ENCODE results near the gene CDK19. TPM values are rescaled to one million over a fixed set of nuclear protein-coding genes. Genes with fewer than 3 reads are reported as not detected.

Gene CDK19
- total RNA-seq, 1 experiment from 2014 or later, result 24.3 TPM

DNA sequence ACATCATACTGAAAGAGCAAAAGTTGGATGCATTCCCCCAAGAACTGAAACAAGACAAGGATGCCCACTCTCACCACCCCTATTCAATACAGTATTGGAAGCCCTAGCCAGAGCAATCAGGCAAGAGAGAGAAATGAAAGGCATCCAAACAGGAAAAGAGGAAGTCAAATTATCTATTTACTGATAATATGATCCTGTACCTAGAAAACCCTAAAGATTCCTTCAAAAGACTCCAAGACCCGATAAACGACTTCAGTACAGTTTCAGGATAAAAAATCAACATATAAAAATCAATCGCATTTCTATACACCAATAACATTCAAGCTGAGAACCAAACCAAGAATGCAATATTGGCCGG is 14.5 kb downstream of the CDK19 start:
- intact Hi-C loops (cut with micrococcal nuclease; ENCODE audit: unreplicated experiment), result no loop called here
- H3K36me3 Mint-ChIP-seq (ENCODE audit: insufficient read depth, unreplicated experiment), result no peaks in the 10 kb centered on the region
- no peaks in the 10 kb centered on the region for H3K9me3 Mint-ChIP-seq (ENCODE audit: low read depth, unreplicated experiment)
- BruUV-seq (replicated peaks), result no TSS peak
- H3K27ac Mint-ChIP-seq (ENCODE audit: unreplicated experiment), result no peak overlapping the region
- CTCF ChIA-PET, result interaction anchor here (0.6 kb wide), 1 partner anchor 51 kb away, joined by 3 read pairs; no protein-coding TSS in a partner anchor
- no peaks in the 10 kb centered on the region for H3K4me1 Mint-ChIP-seq (ENCODE audit: low read depth, unreplicated experiment)
- H3K4me3 Mint-ChIP-seq (ENCODE audit: low read depth, unreplicated experiment), result no peak overlapping the region
- no peaks in the 10 kb centered on the region for H3K27me3 Mint-ChIP-seq (ENCODE audit: unreplicated experiment)
- TF ChIP-seq, protein P1, sequence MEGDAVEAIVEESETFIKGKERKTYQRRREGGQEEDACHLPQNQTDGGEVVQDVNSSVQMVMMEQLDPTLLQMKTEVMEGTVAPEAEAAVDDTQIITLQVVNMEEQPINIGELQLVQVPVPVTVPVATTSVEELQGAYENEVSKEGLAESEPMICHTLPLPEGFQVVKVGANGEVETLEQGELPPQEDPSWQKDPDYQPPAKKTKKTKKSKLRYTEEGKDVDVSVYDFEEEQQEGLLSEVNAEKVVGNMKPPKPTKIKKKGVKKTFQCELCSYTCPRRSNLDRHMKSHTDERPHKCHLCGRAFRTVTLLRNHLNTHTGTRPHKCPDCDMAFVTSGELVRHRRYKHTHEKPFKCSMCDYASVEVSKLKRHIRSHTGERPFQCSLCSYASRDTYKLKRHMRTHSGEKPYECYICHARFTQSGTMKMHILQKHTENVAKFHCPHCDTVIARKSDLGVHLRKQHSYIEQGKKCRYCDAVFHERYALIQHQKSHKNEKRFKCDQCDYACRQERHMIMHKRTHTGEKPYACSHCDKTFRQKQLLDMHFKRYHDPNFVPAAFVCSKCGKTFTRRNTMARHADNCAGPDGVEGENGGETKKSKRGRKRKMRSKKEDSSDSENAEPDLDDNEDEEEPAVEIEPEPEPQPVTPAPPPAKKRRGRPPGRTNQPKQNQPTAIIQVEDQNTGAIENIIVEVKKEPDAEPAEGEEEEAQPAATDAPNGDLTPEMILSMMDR (IDR thresholded peaks at IDR 0.05; ENCODE audit: unreplicated experiment), result no peak
- DNase-seq, result no peak

GRCh38 chr6:110800196-110800838 is 15.0 kb downstream of the CDK19 start:
- CTCF ChIA-PET, result no interaction called here
- TF ChIP-seq, protein P1 (IDR thresholded peaks at IDR 0.05; ENCODE audit: unreplicated experiment), result no peak
- Mint-ChIP-seq H3K9me3 (ENCODE audit: low read depth, unreplicated experiment) (no peaks in the 10 kb centered on the region), H3K4me1 (ENCODE audit: low read depth, unreplicated experiment) (no peaks in the 10 kb centered on the region), H3K27me3 (ENCODE audit: unreplicated experiment) (no peaks in the 10 kb centered on the region), H3K27ac (ENCODE audit: unreplicated experiment) (no peak overlapping the region), H3K36me3 (ENCODE audit: insufficient read depth, unreplicated experiment) (no peaks in the 10 kb centered on the region), H3K4me3 (ENCODE audit: low read depth, unreplicated experiment) (no peak overlapping the region)
- intact Hi-C loops (cut with micrococcal nuclease; ENCODE audit: unreplicated experiment), result no loop called here
- DNase-seq, result no peak
- BruUV-seq (replicated peaks), result no TSS peak

DNA sequence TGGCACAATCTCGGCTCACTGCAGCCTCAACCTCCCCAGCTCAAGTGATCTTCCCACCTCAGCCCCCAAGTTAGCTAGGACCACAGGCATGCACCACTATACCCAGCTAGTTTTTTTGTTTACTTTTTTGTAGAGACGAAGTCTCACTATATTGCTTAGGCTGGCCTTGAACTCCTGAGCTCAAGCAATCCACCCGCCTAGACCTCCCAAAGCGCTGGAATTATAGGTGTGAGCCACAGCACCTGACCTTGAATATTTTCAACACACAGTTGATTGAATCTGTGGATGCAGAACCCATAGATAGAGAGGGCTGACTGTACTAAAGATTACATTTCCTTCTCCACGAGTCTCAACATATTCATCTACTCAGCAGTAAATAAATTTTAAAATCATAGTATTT is 15.6 kb downstream of the CDK19 start:
- Mint-ChIP-seq H3K36me3 (ENCODE audit: insufficient read depth, unreplicated experiment) (no peaks in the 10 kb centered on the region), H3K27me3 (ENCODE audit: unreplicated experiment) (no peaks in the 10 kb centered on the region), H3K9me3 (ENCODE audit: low read depth, unreplicated experiment) (no peaks in the 10 kb centered on the region), H3K4me3 (ENCODE audit: low read depth, unreplicated experiment) (no peak overlapping the region), H3K4me1 (ENCODE audit: low read depth, unreplicated experiment) (no peaks in the 10 kb centered on the region), H3K27ac (ENCODE audit: unreplicated experiment) (no peak overlapping the region)
- CTCF ChIA-PET, result no interaction called here
- intact Hi-C loops (cut with micrococcal nuclease; ENCODE audit: unreplicated experiment), result no loop called here
- TF ChIP-seq, protein P1 (IDR thresholded peaks at IDR 0.05; ENCODE audit: unreplicated experiment), result no peak
- DNase-seq, result no peak
- no TSS peak for BruUV-seq (replicated peaks)

DNA sequence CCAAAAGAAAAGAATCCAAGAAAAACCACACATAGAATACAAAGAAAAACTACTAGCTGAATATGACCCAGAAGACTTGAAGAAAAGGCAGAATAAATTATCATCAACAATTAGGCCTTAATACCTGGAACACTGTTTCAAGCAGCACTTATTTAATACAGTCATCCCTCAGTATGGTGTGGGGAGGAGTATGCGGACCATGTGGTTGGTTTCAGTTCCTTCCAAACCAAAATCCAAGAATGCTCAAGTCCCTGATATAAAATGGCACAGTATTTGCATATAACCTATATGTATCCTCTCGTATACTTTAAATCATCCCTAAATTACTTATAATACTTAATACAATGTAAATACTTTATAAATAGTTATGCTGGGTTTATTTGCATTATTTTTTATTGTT is 16.1 kb downstream of the CDK19 start:
- CTCF ChIA-PET, result no interaction called here
- DNase-seq, result no peak
- intact Hi-C loops (cut with micrococcal nuclease; ENCODE audit: unreplicated experiment), result no loop called here
- H3K4me1 Mint-ChIP-seq (ENCODE audit: low read depth, unreplicated experiment), result no peaks in the 10 kb centered on the region
- H3K27me3 Mint-ChIP-seq (ENCODE audit: unreplicated experiment), result no peaks in the 10 kb centered on the region
- no peaks in the 10 kb centered on the region for H3K36me3 Mint-ChIP-seq (ENCODE audit: insufficient read depth, unreplicated experiment)
- no peak overlapping the region for H3K4me3 Mint-ChIP-seq (ENCODE audit: low read depth, unreplicated experiment)
- TF ChIP-seq, protein P1 (IDR thresholded peaks at IDR 0.05; ENCODE audit: unreplicated experiment), result no peak
- BruUV-seq (replicated peaks), result no TSS peak
- H3K27ac Mint-ChIP-seq (ENCODE audit: unreplicated experiment), result no peak overlapping the region
- no peaks in the 10 kb centered on the region for H3K9me3 Mint-ChIP-seq (ENCODE audit: low read depth, unreplicated experiment)
